ENCODE data around the gene ENTPD6.

GRCh38 chr20:25253606-25254275, 58.2 kb downstream of the ENTPD6 start:
- TF ChIP-seq CTCF (IDR thresholded peaks at IDR 0.05): no peak
- TF ChIP-seq POLR2A (IDR thresholded peaks at IDR 0.05): no peak

Measured in esophagus squamous epithelium (tissue), 4 donors.